Upper lobe of right lung (tissue), 1 donor: ENCODE results near the gene NTM. TPM values are rescaled to one million over a fixed set of nuclear protein-coding genes. Genes with fewer than 3 reads are reported as not detected.

Experiments used
- ATAC-seq: fragments of 200-7000 bp; cut with Tn5 transposase; one replicate; pipeline ENCODE4 v1.9.1; 2020; ENCODE audit warnings: mild to moderate bottlenecking, moderate library complexity
- DNase-seq: peaks from one replicate; pipeline ENCODE4 v3.0.0-alpha.2; 2020
- H3K27ac ChIP-seq: fragments of 200-600 bp; one replicate; pipeline ENCODE4 v1.8.0; 2022
- H3K27me3 ChIP-seq: fragments of 200-600 bp; one replicate; pipeline ENCODE4 v1.8.0; 2022; ENCODE audit warnings: mild to moderate bottlenecking
- H3K36me3 ChIP-seq: fragments of 200-600 bp; one replicate; pipeline ENCODE4 v1.8.0; 2022
- H3K4me1 ChIP-seq: fragments of 200-600 bp; one replicate; pipeline ENCODE4 v1.8.0; 2022
- H3K4me3 ChIP-seq: fragments of 200-600 bp; one replicate; pipeline ENCODE4 v1.8.0; 2022; ENCODE audit warnings: mild to moderate bottlenecking
- H3K9me3 ChIP-seq: fragments of 200-600 bp; one replicate; pipeline ENCODE4 v1.8.0; 2022
- CTCF ChIP-seq: fragments of 200-600 bp; IDR thresholded peaks from one replicate; pipeline ENCODE4 v1.8.0; 2022; ENCODE audit warnings: antibody characterized with exemption
- intact Hi-C: fragments of 100-400 bp; cut with DNase I; formaldehyde crosslinking; loops from one replicate; pipeline ENCODE4 v1.11.0; 2022
- total RNA-seq: library from RNA; stranded (reverse); fragmentation: NEBNext Ultra II Directional; extraction: Animal tissue kit (Norgen Biotek cat#: 25700); gene quantifications from one replicate; pipeline ENCODE4 v1.2.1, GENCODE V29; 2021
- donor health status: DM: no; HTN: yes; CAD: no; lungs with severe emphysema.

Gene NTM
- total RNA-seq, 1 donor from 2014 or later, result 3.7 TPM

GRCh38 chr11:131588057-131588456, 217.6 kb downstream of the NTM start:
- Histone ChIP-seq H3K27ac (no peak overlapping the region), H3K36me3 (no peaks in the 10 kb centered on the region), H3K27me3 (peaks cover 12% of the 10 kb centered on the region), H3K4me3 (no peak overlapping the region), H3K9me3 (no peaks in the 10 kb centered on the region), H3K4me1 (no peaks in the 10 kb centered on the region)
- no peak for TF ChIP-seq CTCF
- ATAC-seq, result no peak
- intact Hi-C loops, result no loop called here
- no peak for DNase-seq

GRCh38 chr11:131591051-131591461, 220.6 kb downstream of the NTM start:
- no peak overlapping the region for H3K4me3 ChIP-seq
- no peaks in the 10 kb centered on the region for H3K9me3 ChIP-seq
- H3K36me3 ChIP-seq, result no peaks in the 10 kb centered on the region
- no peaks in the 10 kb centered on the region for H3K4me1 ChIP-seq
- DNase-seq (no peak), ATAC-seq (no peak)
- intact Hi-C loops, result no loop called here
- TF ChIP-seq CTCF, result no peak
- peaks cover under 1% of the 10 kb centered on the region for H3K27me3 ChIP-seq
- no peak overlapping the region for H3K27ac ChIP-seq

GRCh38 chr11:131592152-131592551, 221.7 kb downstream of the NTM start:
- Histone ChIP-seq H3K4me3 (no peak overlapping the region), H3K4me1 (no peaks in the 10 kb centered on the region), H3K36me3 (no peaks in the 10 kb centered on the region), H3K27ac (no peak overlapping the region), H3K27me3 (no peaks in the 10 kb centered on the region), H3K9me3 (no peaks in the 10 kb centered on the region)
- DNase-seq, result no peak
- TF ChIP-seq CTCF, result no peak
- no peak for ATAC-seq
- intact Hi-C loops, result no loop called here

GRCh38 chr11:131592734-131593133, 222.3 kb downstream of the NTM start:
- no peaks in the 10 kb centered on the region for H3K9me3 ChIP-seq
- intact Hi-C loops, result no loop called here
- no peak overlapping the region for H3K27ac ChIP-seq
- no peak for ATAC-seq
- no peaks in the 10 kb centered on the region for H3K36me3 ChIP-seq
- no peak for DNase-seq
- no peak for TF ChIP-seq CTCF
- H3K27me3 ChIP-seq, result no peaks in the 10 kb centered on the region
- H3K4me1 ChIP-seq, result no peaks in the 10 kb centered on the region
- H3K4me3 ChIP-seq, result no peak overlapping the region

GRCh38 chr11:131593301-131593700, 222.9 kb downstream of the NTM start:
- ATAC-seq, result no peak
- Histone ChIP-seq H3K9me3 (no peaks in the 10 kb centered on the region), H3K4me1 (no peaks in the 10 kb centered on the region), H3K4me3 (no peak overlapping the region), H3K27me3 (no peaks in the 10 kb centered on the region), H3K27ac (no peak overlapping the region), H3K36me3 (no peaks in the 10 kb centered on the region)
- intact Hi-C loops, result no loop called here
- TF ChIP-seq CTCF, result no peak
- DNase-seq, result no peak

GRCh38 chr11:131595797-131596196, 225.4 kb downstream of the NTM start:
- Histone ChIP-seq H3K4me1 (no peaks in the 10 kb centered on the region), H3K36me3 (no peaks in the 10 kb centered on the region), H3K27me3 (no peaks in the 10 kb centered on the region), H3K27ac (no peak overlapping the region), H3K4me3 (no peak overlapping the region), H3K9me3 (no peaks in the 10 kb centered on the region)
- TF ChIP-seq CTCF, result no peak
- intact Hi-C loops, result no loop called here
- ATAC-seq, result no peak
- DNase-seq, result no peak
